Gastrocnemius medialis (tissue), 4 donors: ENCODE results near the gene RANGRF. TPM values are rescaled to one million over a fixed set of nuclear protein-coding genes. Genes with fewer than 3 reads are reported as not detected.
A peak's percentile ranks its signal among the peaks of the same experiment; 100 is the strongest.
"Not testable (repeated sequence)": the region's sequence is repeated elsewhere in the genome, so short reads cannot be mapped to it uniquely, and the experiment has no call there.

ENCODE experiments used
- ATAC-seq, 2 donors: fragments of 150-250 bp; one replicate each; pipeline ENCODE4 v1.9.1; 2016
- DNase-seq, 2 donors: peaks; one replicate each; pipeline ENCODE4 v3.0.0-alpha.2; 2019
- H3K27ac ChIP-seq, 4 donors: fragments of 200-600 bp; sonication (generic); 1 replicate in 1 of 4; 2 replicates in 3 of 4; pipeline ENCODE4 v1.5.1; 2016 to 2018; ENCODE audit warnings: mild to moderate bottlenecking in 2 of 4, moderate library complexity in 1 of 4
- H3K27me3 ChIP-seq, 3 donors: fragments of 200-600 bp; sonication (generic) in 2 of 3; 1 replicate in 1 of 3; 2 replicates in 2 of 3; pipeline versions ENCODE4 v1.5.1 to v1.6.0; 2016 to 2019; ENCODE audit warnings: mild to moderate bottlenecking in 1 of 3, moderate library complexity in 1 of 3
- H3K36me3 ChIP-seq, 2 donors: fragments of 200-600 bp; sonication (generic) in 1 of 2; one replicate each; pipeline ENCODE4 v1.5.1; 2017 to 2018
- H3K4me1 ChIP-seq, 2 donors: fragments of 200-600 bp; sonication (generic) in 1 of 2; one replicate each; pipeline ENCODE4 v1.5.1; 2016 to 2017; ENCODE audit warnings: mild to moderate bottlenecking in 2 of 2
- H3K4me3 ChIP-seq, 4 donors: fragments of 200-600 bp; sonication (generic) in 3 of 4; 1 replicate in 1 of 4; 2 replicates in 3 of 4; pipeline ENCODE4 v1.5.1; 2016 to 2019; ENCODE audit warnings: mild to moderate bottlenecking in 2 of 4
- H3K9me3 ChIP-seq, 3 donors: fragments of 200-600 bp; sonication (generic) in 2 of 3; 1 replicate in 1 of 3; 2 replicates in 2 of 3; pipeline ENCODE4 v1.5.1; 2016 to 2019
- POLR2A ChIP-seq, 2 donors: fragments of 450-650 bp; IDR thresholded peaks; one replicate each; pipeline ENCODE4 v1.6.1; 2017; ENCODE audit warnings: antibody characterized with exemption in 2 of 2, mild to moderate bottlenecking in 2 of 2, moderate library complexity in 2 of 2
- in situ Hi-C, 4 donors: fragments of 200-750 bp; cut with MboI; loops; one replicate each; pipeline versions ENCODE4 v1.15.0 to v1.8.0; 2017; ENCODE audit warnings: low sequenced_read_pairs in 4 of 4
- intact Hi-C: fragments of 100-400 bp; cut with DNase I; formaldehyde crosslinking; loops from one replicate; pipeline ENCODE4 v1.15.1; 2023; ENCODE audit warnings: low total_unique reads
- total RNA-seq, 4 donors: library from RNA; depleted of rRNA; stranded (reverse); fragments of >200 nt; gene quantifications; one replicate each; pipeline versions ENCODE4 v1.1.0 to v1.2.3, GENCODE V29; 2016
- TF ChIP-seq, protein P1 (sequence below), 5 experiments: fragments of 450-650 bp in 3 of 5; fragments of 200-600 bp in 2 of 5; sonication (generic) in 2 of 5; IDR thresholded peaks in 4 of 5; conservative IDR thresholded peaks in 1 of 5; 1 replicate in 4 of 5; 2 replicates in 1 of 5; pipeline ENCODE4 v1.5.1; 2016 to 2019; ENCODE audit warnings: antibody characterized with exemption in 5 of 5, mild to moderate bottlenecking in 3 of 5, moderate library complexity in 3 of 5

RANGRF gene
- total RNA-seq, 4 donors from 2014 or later, result 6.9 to 21.2 (median 15.4) TPM

DNA sequence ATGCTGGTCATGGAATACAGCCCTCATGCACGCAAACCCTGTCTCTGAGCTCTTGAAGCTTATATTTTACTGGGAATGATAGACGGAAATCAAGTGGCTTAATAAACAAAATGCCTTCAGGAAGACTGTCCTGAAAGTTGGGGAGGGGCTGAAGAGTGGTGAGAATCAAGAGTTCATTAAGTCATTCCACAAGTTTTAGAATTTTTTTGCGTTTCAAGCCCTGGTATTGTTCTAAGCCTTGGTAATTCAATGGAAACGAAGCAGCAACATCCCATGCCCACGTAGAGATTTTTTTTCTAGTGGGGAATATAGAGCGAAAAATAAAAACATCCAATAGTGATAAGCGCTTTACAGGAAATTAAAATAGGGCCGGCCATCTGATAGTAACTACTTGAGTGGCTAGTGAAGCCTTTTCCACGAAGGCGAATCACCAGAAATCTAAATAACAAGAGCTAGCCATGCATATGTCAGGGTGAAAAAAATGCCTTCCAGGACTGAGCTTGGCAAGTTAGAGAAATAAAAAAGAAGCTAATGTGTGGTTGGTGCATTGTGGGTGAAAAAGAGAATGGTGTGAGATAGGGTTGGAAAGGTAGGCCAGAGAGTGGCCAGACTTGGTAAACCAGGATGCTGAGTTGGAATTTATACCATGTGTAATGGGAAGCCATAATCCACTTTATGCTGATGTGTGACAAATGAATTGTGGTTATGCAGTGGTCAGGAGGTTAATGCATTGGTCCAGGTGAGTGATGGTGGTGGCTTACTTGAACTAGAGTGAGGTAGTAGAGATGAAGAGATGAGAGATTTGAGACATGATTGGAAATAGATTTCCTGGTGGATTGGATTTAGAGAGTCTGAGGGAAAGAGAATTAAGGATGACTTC is 38.6 kb upstream of the RANGRF start:
- no peak for ATAC-seq
- no peak for DNase-seq
- Histone ChIP-seq H3K9me3 (no peaks in the 10 kb centered on the region), H3K4me3 (peak overlapping the region; percentile 82 to 99 (median 92)), H3K27ac (peak overlapping the region; percentile 96 to 100 (median 98)), H3K4me1 (peaks cover 8 to 13% of the 10 kb centered on the region in 2 donors), H3K27me3 (no peaks in the 10 kb centered on the region), H3K36me3 (peaks cover 0 to 7% of the 10 kb centered on the region in 2 donors)
- in situ Hi-C loops, result loop anchor here in 1 of 4 donors (10.0 kb wide), 1 partner anchor 45 kb away; the partner anchor contains the start of gene SLC25A35
- TF ChIP-seq, protein P1, sequence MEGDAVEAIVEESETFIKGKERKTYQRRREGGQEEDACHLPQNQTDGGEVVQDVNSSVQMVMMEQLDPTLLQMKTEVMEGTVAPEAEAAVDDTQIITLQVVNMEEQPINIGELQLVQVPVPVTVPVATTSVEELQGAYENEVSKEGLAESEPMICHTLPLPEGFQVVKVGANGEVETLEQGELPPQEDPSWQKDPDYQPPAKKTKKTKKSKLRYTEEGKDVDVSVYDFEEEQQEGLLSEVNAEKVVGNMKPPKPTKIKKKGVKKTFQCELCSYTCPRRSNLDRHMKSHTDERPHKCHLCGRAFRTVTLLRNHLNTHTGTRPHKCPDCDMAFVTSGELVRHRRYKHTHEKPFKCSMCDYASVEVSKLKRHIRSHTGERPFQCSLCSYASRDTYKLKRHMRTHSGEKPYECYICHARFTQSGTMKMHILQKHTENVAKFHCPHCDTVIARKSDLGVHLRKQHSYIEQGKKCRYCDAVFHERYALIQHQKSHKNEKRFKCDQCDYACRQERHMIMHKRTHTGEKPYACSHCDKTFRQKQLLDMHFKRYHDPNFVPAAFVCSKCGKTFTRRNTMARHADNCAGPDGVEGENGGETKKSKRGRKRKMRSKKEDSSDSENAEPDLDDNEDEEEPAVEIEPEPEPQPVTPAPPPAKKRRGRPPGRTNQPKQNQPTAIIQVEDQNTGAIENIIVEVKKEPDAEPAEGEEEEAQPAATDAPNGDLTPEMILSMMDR (IDR thresholded peaks at IDR 0.05 in 4 of 5, conservative IDR thresholded peaks at IDR 0.05 in 1 of 5), result no peak
- intact Hi-C loops, result loop anchor here (1.0 kb wide), 3 partner anchors 38 to 131 kb away; partner anchors contain the start of gene RANGRF

DNA sequence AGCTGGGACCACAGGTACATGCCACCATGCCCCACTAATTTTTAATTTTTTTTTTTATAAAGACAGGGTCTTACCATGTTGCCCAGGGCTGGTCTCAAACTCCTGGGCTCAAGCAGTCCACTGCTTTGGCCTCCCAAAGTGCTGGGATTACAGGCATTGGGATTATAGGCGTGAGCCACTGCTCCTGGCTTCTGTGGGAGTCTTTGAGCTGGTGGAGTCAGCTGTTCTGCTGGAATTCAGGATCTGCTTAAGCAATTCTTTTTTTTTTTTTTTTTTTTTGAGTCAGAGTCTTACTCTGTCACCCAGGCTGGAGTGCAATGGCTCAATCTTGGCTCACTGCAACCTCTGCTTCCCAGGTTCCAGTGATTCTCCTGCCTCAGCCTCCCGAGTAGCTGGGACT is 37.1 kb upstream of the RANGRF start:
- in situ Hi-C loops, H3K9me3 ChIP-seq, DNase-seq, ATAC-seq, intact Hi-C loops, H3K36me3 ChIP-seq, H3K4me3 ChIP-seq, H3K27ac ChIP-seq, H3K27me3 ChIP-seq: not testable (repeated sequence)
- peaks cover 8 to 13% of the 10 kb centered on the region in 2 donors for H3K4me1 ChIP-seq

DNA sequence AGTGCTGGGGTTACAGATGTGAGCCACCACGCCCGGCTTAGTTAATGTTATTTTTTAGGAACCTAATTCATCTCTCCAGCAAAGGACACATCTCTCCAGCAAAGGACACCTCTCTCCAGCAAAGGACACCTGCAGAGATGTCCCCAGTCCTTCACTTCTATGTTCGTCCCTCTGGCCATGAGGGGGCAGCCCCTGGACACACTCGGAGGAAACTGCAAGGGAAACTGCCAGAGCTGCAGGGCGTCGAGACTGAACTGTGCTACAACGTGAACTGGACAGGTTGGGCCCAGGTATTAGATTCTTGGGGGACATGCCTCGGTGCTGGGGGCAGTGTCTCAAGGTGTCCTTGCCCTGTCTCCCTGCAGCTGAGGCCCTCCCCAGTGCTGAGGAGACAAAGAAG is 34.7 kb upstream of the RANGRF start:
- TF ChIP-seq, protein P1 (IDR thresholded peaks at IDR 0.05 in 4 of 5, conservative IDR thresholded peaks at IDR 0.05 in 1 of 5), result peak in 1 of 5 experiments; percentile 15
- no peak for TF ChIP-seq POLR2A (IDR thresholded peaks at IDR 0.05)
- DNase-seq, result no peak
- Histone ChIP-seq H3K4me1 (peaks cover 7 to 8% of the 10 kb centered on the region in 2 donors), H3K27me3 (no peaks in the 10 kb centered on the region), H3K27ac (no peak overlapping the region), H3K36me3 (peaks cover 0 to 31% of the 10 kb centered on the region in 2 donors), H3K4me3 (no peak overlapping the region), H3K9me3 (no peaks in the 10 kb centered on the region)
- intact Hi-C loops, result no loop called here
- in situ Hi-C loops, result no loop called here
- no peak for ATAC-seq

DNA sequence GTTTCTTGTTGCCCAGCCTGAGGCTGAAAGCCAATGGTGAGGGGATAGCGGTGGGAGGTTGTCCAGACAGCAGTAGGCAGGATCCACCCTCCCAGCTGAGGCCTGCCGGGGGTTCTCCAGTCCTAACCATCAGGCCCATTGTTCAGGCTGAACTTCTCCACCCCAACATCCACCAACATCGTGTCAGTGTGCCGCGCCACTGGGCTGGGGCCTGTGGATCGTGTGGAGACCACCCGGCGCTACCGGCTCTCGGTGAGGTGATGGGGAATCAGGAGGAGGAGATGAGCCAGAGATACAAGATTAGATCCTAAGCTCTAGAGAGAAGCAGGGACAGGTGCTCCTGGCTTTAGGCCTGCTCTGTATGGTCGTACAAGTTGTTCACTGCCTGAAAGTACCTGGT is 33.6 kb upstream of the RANGRF start:
- intact Hi-C loops, result no loop called here
- Histone ChIP-seq H3K4me3 (no peak overlapping the region), H3K36me3 (peaks cover 0 to 39% of the 10 kb centered on the region in 2 donors), H3K9me3 (no peaks in the 10 kb centered on the region), H3K4me1 (peaks cover 2 to 3% of the 10 kb centered on the region in 2 donors), H3K27me3 (no peaks in the 10 kb centered on the region), H3K27ac (no peak overlapping the region)
- in situ Hi-C loops, result no loop called here
- no peak for ATAC-seq
- DNase-seq, result no peak
- no peak for TF ChIP-seq POLR2A (IDR thresholded peaks at IDR 0.05)
- TF ChIP-seq, protein P1 (IDR thresholded peaks at IDR 0.05 in 4 of 5, conservative IDR thresholded peaks at IDR 0.05 in 1 of 5), result no peak

DNA sequence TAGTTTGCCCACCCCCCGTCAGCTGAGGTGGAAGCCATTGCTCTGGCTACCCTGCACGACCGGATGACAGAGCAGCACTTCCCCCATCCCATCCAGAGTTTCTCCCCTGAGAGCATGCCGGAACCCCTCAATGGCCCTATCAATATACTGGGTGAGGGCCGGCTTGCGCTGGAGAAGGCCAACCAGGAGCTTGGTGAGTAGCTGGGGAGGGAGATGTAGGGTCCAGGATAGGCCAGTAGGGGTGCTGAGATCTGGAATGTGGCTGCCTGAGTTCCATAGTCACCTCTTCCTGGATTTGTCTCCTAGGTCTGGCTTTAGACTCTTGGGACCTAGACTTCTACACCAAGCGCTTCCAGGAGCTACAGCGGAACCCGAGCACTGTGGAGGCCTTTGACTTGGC is 33.0 kb upstream of the RANGRF start:
- TF ChIP-seq POLR2A (IDR thresholded peaks at IDR 0.05), result no peak
- TF ChIP-seq, protein P1 (IDR thresholded peaks at IDR 0.05 in 4 of 5, conservative IDR thresholded peaks at IDR 0.05 in 1 of 5), result no peak
- intact Hi-C loops, result no loop called here
- Histone ChIP-seq H3K27me3 (no peaks in the 10 kb centered on the region), H3K36me3 (peaks cover 0 to 45% of the 10 kb centered on the region in 2 donors), H3K4me1 (no peaks in the 10 kb centered on the region), H3K27ac (no peak overlapping the region), H3K9me3 (no peaks in the 10 kb centered on the region), H3K4me3 (no peak overlapping the region)
- no peak for ATAC-seq
- no peak for DNase-seq
- in situ Hi-C loops, result no loop called here
